HG03469 (cell line): ENCODE results near the gene ST7.
"Not testable (repeated sequence)": the region's sequence is repeated elsewhere in the genome, so short reads cannot be mapped to it uniquely, and the experiment has no call there.

ENCODE experiments used
- ATAC-seq: cut with Tn5 transposase; IDR thresholded peaks from one replicate; pipeline ENCODE4 v1.9.1; 2021; ENCODE audit warnings: mild to moderate bottlenecking, moderate library complexity, moderate number of reproducible peaks; ENCODE audit not compliant: unreplicated experiment

Gene ST7

DNA sequence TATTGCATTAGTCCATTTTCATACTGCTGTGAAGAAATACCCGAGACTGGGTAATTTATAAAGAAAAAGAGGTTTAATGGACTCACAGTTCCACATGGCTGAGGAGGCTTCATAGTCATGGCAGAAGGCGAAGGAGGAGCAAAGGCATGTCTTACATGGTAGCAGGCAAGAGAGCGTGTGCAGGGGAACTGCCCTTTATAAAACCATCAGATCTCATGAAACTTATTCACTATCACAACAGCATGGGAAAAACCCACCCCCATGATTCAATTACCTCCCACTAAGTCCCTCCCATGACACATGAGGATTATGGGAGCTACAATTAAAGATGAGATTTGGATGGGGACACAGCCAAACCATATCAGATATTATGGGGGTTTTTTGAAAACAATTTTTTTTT is 21.7 kb downstream of the ST7 start:
- ATAC-seq: not testable (repeated sequence)

DNA sequence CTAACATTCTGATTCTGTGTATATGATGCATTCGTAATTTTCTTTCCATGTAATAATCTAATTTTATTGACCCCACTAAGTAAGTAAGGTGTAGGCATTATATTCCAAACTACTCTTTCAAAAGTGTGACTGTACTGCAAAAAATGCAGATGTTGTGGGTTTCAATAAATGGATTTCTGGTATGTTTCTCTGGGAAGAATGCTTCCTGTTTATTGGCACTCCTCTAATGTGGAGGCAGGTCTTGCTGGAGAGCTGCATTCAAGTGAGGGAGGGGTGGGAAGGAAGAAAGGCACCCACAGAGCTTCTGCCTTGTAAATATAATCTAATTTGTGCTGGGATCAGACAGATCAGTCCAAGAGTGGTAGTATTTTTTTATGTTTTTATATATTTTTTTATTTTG is 23.9 kb downstream of the ST7 start:
- ATAC-seq: no peak

DNA sequence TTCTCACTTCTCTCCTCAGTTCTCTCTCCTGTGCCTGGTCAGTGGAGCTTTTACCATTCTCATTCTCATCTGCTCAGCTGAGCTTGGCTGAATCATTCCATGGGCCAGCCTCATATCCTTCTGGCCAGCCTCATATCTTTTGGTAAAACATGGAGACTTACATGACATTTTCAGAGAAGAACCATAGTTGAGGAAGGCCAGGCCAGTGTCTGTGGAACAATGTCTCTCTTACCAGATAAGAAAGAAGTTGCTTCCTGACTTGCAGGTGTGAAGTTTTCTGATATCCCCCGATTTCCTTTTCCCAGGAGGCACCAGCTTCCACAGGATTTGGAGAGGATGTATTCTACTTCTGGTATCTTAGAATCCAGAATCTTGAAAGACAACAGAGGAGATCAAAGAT is 24.7 kb downstream of the ST7 start:
- no peak for ATAC-seq

DNA sequence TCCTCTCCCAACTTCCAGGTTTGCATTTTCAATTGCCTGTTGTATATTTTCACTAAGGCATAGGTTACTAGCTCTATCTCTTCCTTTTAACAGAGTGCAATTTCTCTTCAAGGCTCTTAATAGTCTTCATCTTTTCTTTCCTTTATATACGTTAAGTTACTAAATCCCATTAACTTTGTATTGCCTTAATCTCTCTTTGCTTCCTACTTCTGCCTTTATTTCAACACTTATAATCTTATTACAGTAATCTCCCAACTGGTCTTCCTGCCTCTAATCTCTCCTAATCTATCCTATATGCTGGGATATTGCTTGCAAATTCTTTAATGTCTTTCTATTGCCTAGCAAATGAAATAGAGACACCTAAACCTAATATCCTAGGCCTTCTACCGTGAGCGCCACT is 26.1 kb downstream of the ST7 start:
- ATAC-seq: no peak

DNA sequence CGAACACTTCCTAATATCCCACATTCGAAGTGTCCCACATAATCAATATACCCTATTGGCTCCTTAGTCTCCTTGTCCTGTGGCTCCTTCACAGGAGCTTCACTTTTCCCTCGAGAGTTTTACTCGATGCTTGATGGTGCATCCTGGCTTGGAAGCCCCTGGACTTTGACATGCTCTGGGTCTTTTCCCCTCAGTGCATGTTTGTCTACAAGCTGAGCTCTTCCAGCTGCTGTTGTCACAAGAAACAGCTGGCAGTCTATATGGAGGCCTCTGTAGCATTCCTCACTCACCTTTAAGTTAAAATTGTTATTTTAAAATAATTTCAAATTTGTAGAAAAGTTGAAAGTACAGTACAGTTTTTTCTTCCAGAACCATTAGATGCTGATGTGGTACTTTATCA is 27.1 kb downstream of the ST7 start:
- ATAC-seq: no peak

DNA sequence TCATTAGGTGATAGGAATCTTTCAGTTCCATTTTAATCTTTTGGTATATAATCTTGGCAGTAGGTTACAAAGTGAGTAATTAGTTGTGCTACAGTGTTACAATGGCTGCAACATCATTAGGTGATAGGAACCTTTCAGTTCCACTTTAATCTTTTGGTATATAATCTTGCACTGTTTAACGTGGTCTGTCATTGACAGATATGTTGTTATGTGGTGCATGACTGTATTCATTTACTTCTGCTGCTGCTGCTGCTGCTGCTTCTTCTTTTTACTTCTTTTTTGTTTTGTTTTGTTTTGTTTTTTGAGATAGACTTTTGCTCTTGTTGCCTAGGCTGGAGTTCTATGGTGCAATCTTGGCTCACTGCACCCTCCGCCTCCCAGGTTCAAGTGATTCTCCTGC is 28.6 kb downstream of the ST7 start:
- ATAC-seq: peak; percentile 34

DNA sequence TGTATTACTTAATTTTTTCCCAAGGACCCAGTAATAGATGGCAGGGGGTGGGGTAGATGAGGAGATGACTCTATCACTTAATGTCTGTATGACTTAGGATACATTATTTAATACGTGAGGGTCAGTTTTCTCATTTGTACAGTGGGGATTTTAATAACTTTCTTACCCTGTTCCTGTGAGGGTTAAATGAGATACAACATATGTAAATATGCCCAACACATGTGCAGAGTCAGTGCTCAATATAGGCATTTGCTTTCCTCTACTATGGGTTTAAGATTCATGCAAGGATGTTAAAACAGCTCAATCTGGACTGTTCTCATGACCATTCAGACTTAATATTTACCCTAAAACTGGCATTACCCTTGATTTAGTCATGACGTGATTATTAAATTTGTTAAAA is 31.2 kb downstream of the ST7 start:
- no peak for ATAC-seq

DNA sequence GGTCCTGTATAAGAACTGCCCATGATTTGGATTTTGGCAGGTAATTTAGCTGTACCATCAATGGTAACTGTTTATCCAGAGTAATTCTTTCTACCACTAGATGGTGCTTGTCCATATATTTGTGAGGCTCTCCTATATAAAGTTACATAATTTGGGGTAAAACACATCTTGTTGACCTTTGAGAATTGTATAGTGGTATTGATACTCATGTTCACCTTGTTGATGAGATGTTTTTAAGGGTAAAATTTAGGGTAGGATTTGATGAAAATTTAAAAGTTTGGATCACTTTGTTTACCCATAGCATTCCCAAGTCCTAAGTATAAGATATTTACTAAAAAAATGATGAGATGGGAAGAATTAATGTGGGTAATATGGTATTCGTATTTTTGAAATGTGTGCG is 31.6 kb downstream of the ST7 start:
- ATAC-seq: no peak

DNA sequence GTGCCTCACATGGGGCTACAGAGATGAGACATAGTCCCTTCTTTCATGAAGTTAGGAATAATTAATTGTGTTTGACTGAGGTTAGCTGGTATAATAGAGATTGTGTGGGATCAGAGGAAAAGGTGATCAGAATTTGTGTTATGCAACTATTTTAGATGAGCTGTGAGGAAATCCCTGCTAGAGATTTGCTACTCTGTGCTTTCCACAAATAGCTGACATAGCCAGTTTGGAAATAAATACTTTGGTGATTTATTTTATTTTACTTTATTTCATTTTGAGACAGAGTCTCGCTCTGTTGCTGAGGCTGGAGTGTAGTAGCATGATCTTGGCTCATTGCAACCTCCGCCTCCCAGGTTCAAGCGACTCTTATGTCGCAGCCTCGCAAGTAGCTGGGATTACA is 32.3 kb downstream of the ST7 start:
- no peak for ATAC-seq

DNA sequence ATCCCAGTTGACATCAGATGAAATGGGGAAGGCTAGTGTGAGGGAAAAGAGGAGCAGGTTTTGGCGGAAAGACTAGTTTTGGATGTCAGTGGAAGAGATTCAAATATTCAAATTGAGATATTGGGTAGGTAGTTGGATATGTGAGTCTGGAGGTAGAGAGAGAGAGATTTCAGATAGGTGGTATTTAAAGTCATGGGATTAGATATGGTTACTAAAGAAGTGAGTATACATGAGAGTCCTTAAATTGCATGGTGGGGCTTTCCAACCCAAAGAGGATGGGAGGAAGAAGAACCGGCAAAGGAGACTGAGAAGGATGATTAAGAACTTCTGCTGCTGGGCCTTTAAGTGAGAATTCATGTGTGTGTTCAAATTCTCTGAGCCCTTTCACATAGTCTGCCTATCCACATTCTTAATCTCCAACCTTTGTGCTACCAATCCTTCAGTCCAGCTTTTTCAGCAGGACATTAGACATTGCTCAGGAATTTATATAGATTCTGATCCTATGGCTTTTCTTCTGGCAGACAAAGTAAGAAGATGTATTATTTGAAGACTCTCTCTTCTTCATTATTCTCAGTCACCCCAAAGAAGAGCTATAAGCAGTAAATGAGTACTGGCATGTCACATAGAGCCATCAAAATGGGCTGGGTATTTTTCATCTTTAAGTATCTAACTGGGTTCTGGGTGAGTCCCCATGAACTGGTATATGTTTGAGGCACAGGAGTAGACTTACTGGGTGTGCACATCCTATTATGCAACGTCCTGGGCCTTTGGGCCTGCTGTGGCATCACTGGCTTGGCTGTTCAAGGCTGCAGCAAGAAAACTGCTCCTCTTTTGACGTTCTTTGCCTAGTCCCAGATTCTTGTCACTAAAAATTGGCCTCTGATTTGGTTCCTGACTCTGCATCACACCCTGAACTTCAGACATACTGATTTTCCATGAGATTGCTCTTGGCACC is 33.6 kb downstream of the ST7 start:
- ATAC-seq: no peak

DNA sequence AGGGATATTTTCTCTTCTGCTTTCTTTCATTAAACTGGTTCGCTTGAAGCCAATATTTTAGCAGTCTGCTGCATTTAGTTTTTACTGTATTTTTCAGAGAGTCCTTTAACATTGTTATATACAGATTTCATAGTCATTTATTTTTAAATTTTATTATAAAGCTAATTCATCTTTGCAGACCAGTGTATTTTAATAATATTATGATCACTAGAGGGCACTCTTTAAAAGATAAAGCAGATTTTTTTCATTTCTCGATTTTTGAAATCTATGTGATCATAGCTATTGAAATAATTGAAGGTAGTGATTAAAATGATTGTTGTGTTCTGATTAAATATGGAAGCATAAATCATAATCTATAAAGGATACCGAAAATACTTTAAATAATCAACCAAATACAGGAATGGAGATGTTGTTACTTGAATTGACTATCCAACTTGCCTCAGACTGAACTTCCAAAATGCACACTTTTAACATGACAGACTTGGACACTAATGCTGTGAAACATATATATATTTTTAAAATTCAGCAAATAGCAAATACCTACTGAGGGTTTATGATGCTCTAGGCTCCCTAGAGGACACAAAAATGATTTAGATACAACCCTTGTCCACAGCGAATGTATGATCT is 35.2 kb downstream of the ST7 start:
- ATAC-seq: no peak

DNA sequence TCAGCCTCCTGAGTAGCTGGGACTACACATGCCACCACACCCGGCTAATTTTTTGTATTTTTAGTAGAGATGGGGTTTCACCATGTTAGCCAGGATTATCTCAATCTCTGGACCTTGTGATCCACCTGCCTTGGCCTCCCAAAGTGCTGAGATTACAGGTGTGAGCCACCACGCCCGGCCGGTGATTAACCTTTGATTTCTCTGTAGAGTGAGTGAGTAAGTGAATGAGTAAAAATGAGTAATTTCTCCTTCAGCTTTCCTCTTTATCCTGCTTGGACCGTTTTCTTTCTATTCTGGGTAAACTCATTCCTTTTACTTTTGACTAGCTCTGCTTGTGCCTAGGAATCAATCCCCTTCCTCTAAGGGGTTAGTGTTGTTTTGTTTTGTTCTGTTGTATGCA is 36.8 kb downstream of the ST7 start:
- no peak for ATAC-seq

DNA sequence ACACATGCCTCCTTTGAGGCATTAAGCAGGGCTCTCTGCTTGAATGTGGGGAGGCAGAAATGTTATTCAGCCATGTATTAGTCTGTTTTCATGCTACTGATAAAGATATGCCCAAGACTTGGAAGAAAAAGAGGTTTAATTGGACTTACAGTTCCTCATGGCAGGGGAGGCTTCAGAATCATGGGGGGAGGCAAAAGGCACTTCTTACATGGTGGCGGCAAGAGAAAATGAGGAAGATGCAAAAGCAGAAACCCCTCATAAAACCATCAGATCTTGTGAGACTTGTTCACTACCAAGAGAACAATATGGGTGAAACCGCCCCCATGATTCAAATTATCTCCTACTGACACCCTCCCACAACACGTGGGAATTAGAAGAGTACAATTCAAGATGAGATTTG is 37.9 kb downstream of the ST7 start:
- no peak for ATAC-seq

DNA sequence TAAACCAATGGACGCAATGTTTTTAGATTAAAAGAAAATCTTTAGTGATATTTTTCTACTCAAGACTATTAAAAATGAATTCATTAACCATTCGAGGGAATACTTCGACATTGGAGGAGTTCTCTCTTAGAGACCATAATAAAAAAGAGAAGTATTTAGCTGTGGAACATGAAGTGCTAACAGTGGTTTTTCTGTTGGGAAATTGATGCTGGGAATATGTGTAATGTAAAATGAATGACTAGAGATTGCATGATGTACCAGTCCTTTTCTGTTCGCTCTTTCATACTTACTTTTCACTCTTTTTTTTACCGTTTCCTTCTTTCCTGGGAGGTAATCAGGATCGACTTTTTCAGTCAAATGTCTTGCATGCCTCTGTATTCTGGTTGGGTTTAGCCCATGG is 41.3 kb downstream of the ST7 start:
- no peak for ATAC-seq

DNA sequence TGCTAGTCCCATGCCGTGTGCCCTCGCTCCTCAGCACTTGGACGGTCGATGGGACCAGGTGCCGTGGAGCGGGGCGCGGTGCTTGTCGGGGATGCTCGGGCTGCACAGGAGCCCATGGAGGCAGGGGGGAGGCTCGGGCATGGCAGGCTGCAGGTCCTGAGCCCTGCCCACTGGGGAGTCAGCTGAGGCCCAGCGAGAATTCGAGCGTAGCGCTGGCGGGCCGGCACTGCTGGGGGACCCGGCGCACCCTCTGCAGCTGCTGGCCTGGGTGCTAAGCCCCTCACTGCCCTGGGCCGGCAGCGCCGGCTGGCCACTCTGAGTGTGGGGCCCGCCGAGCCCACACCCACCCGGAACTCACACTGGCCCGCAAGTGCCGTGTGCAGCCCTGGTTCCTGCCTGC is 44.7 kb downstream of the ST7 start:
- ATAC-seq: no peak

DNA sequence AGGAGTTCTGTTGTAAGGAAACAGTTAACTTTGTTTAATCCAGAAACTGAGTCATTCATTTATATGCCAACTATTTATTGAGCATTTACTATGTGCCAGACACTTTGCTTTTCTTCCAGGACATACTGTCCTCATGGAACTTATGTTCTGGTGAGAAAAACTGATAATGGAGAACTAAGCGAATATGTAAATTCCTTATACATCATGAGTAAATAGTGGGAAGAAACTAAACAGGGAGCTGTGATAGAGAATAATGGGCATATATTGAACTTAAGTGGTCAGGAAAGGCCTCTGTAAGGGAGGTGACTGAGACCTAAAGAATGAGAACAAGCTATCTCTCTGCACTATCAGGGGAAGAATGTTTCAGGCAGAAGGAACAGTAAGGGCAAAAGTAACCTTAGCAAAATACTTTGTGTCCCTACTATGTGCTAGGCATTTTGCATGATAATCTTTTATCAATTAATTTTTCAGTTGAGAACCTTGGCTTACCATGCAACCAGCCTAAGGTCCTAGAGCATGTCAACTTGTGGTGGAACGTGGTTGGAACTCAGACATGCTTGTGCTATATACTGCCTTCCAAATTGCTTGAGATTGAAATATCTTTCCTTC is 45.4 kb downstream of the ST7 start:
- no peak for ATAC-seq

DNA sequence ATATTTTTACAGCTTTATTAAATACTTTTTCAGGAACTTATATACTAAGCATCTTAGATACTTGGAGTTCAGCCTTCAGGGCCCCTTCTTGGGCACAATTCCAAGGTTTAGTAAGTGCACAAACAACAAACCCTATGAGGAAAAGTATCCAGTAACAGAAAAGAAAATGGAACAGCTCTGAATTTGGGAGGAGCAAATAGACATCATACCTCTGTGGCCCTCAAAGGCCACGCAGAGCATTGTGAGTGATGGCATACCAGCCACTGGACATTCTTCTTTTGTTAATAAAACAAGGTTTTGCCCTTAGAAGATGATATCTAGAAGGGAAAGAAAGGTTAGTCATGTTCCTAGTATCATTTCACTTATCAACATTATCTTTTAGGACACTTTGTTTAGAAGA is 46.0 kb downstream of the ST7 start:
- no peak for ATAC-seq

DNA sequence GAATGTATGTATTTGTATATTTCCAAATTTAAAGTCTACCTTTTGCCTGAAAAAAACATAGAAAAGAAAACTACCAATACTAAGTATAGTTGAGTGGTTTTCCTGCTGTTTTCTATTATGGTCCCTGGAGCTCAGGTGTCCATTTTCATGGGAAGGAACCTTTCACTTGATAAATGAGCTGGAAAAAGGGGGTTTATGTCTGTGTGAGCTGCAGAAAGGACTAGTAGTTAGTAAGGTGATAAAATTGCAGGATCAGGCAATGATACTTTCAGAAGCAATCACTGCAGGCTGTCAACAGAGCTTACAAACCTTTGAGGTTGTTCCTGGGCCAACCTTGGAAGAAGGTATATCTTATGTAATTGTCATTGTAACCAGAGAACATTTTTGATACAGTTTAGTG is 48.0 kb downstream of the ST7 start:
- no peak for ATAC-seq

DNA sequence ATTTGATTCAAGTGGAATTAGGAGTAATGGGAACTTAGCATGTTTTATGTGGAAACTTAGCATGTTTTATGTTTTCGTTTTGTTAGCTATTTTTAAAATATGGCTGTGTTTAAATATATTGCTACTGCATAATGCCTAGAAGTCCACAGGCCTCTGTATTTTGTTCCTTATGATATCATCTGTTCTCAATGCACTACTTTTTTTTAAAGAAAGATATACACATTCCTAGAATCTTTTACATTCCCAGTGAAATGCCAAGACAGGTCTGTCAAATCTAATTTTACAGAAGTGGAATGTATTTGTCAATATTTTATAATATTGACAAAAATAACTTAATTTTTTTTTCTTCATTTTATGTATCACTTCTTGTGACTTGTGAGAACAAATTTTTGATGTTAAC is 51.6 kb downstream of the ST7 start:
- ATAC-seq: no peak

DNA sequence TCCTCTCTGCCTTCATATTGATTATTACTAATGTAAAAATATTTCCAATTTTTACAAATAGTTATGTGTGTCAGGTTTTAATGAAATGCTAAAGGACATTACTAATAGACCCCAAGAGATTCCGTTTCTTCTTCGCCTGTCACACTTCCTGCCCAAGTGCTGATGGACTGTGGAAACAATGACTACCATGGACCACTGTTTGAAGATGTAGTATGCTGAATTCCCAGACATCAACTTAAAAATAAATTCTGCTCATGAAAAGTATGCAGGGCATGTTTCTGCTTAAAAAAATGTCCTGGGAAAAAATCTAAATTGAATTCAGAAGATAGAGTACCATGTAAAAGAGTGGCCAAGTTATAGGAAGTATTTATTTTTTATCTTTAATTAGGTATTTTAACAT is 52.1 kb downstream of the ST7 start:
- ATAC-seq: no peak

DNA sequence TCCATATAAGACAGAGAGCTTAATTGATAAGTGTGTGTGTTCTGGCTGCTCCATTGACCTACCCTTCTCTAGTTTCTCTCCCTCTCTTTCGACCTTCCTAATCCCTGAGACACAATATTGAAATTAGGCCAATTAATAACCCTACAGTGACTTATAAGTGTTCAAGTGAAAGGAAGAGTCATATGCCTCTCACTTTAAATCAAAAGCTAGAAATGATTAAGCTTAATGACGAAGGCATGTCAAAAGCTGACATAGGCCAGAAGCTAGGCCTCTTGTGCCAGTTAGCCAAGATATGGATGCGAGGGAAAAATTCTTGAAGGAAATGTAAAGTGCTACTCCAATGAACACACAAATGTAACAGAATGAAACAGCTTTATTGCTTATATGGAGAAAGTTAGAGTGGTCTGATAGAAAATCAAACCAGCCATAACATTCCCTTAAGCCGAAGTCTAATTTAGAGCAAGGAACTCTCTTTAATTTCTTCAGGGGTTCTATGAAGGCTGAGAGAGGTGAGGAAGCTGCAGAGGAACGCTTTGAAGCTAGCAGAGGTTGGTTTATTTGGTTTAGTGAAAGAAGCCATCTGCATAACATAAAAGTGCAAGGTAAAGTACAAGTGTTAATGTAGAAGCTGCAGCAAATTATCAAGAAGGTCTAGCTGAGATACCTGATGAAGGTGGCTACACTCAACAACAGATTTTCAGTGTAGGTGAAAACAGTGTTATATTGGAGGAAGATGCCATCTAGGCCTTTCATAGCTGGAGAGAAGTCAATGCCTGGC is 53.8 kb downstream of the ST7 start:
- ATAC-seq: no peak
